Osteocyte (in vitro differentiated cells): Measurements from ENCODE around the gene C14orf180. TPM values are rescaled to one million over a fixed set of nuclear protein-coding genes. Genes with fewer than 3 reads are reported as not detected.

ENCODE experiments used
- DNase-seq: peaks from one replicate; pipeline ENCODE4 v3.0.0; 2021; ENCODE audit warnings: mixed read lengths; ENCODE audit not compliant: unreplicated experiment; ENCODE audit errors: extremely low spot score
- H3K27ac Mint-ChIP-seq: one replicate; pipeline ENCODE4 v1.8.0; 2021; ENCODE audit warnings: mild to moderate bottlenecking, mixed read lengths; ENCODE audit not compliant: unreplicated experiment
- H3K27me3 Mint-ChIP-seq: one replicate; pipeline ENCODE4 v1.8.0; 2021; ENCODE audit warnings: mixed read lengths; ENCODE audit not compliant: unreplicated experiment
- H3K36me3 Mint-ChIP-seq: one replicate; pipeline ENCODE4 v1.8.0; 2021; ENCODE audit warnings: mixed read lengths; ENCODE audit not compliant: unreplicated experiment
- H3K4me1 Mint-ChIP-seq: one replicate; pipeline ENCODE4 v1.8.0; 2021; ENCODE audit warnings: mixed read lengths; ENCODE audit not compliant: unreplicated experiment
- H3K4me3 Mint-ChIP-seq: one replicate; pipeline ENCODE4 v1.8.0; 2021; ENCODE audit warnings: mild to moderate bottlenecking, moderate library complexity, mixed read lengths; ENCODE audit not compliant: unreplicated experiment
- H3K9me3 Mint-ChIP-seq: one replicate; pipeline ENCODE4 v1.8.0; 2021; ENCODE audit warnings: mixed read lengths; ENCODE audit not compliant: unreplicated experiment
- total RNA-seq: library from RNA; stranded (reverse); gene quantifications from 2 replicates; pipeline ENCODE4 v1.2.1, GENCODE V29; 2021
- TF ChIP-seq, protein P1 (sequence below): fragments of 200-600 bp; sonication (generic); IDR thresholded peaks from 2 replicates; pipeline ENCODE4 v1.5.0; 2021; ENCODE audit warnings: antibody characterized with exemption, mild to moderate bottlenecking, moderate library complexity

Gene C14orf180
- total RNA-seq, 1 donor from 2014 or later: not detected

DNA sequence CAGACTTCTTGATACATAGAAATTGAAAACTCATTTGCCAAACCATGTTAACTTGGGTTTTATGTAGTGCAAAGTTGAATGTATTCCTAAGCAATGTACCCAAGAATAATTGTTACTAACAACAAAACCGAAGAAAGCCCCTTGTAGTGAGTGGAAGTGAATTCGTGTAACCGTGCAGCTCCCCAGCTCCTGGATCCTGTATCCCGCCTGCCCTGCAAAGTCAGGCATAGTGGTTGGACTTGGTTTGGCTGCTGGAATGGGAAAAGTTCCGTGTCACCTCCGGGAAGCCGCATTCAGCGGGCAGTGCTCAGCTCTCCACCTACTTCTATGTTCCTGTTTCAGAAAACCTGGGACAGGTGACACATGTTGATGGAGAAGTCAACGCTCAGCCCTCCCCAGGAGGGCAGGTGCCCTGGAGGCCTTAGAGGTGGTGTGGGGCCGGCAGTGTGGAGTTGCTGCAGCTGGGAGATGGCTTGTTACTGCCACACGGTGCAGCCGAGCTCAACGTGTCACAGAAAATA, 29.2 kb upstream of the C14orf180 start:
- Mint-ChIP-seq H3K9me3 (no peaks in the 10 kb centered on the region), H3K4me3 (no peak overlapping the region), H3K36me3 (no peaks in the 10 kb centered on the region), H3K4me1 (no peaks in the 10 kb centered on the region), H3K27me3 (no peaks in the 10 kb centered on the region), H3K27ac (no peak overlapping the region)
- TF ChIP-seq, protein P1, sequence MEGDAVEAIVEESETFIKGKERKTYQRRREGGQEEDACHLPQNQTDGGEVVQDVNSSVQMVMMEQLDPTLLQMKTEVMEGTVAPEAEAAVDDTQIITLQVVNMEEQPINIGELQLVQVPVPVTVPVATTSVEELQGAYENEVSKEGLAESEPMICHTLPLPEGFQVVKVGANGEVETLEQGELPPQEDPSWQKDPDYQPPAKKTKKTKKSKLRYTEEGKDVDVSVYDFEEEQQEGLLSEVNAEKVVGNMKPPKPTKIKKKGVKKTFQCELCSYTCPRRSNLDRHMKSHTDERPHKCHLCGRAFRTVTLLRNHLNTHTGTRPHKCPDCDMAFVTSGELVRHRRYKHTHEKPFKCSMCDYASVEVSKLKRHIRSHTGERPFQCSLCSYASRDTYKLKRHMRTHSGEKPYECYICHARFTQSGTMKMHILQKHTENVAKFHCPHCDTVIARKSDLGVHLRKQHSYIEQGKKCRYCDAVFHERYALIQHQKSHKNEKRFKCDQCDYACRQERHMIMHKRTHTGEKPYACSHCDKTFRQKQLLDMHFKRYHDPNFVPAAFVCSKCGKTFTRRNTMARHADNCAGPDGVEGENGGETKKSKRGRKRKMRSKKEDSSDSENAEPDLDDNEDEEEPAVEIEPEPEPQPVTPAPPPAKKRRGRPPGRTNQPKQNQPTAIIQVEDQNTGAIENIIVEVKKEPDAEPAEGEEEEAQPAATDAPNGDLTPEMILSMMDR: no peak
- DNase-seq: peak; percentile 70

DNA sequence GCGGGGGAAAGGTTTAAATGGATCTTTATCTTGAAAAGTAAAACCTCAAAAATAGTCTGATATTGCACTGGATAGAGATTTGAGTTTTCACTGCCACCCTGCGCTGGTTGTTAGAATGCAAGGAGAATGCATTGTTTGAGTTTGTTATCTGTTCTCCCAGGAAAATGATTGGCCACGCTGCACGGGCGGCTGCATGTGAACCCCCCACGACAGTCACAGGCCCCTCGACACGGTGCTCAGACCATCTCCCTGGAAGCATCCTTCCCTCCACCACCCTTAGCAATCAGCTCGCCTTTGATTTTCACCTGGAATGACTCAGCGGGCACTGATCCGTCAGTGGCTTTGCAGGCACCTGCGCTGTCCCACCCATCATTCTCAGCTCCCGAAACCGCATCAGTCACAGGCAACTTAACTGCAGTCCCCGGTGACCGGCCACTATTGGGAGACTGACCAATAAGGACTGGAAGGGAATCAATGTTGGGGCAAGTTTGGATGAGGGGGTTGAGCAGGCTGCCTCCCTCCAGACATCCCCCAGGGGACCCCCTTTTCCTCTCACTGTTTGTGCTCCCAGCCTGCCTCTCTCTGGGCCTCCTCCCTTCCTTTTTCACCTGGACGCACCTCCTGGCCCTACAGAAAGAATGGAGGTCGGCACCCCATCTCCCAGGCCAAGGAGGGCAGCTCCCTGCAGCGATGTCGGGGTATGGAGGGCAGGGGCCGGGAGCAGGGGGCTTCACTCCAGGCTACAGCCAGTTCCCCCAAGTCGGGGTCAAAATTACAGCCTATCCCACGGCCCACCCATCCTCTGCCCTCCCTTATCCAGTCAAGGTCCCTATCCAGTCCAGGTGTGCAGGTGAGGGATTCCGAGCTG, 28.5 kb upstream of the C14orf180 start:
- TF ChIP-seq, protein P1: no peak
- Mint-ChIP-seq H3K27me3 (no peaks in the 10 kb centered on the region), H3K4me3 (no peak overlapping the region), H3K4me1 (no peaks in the 10 kb centered on the region), H3K9me3 (no peaks in the 10 kb centered on the region), H3K27ac (no peak overlapping the region), H3K36me3 (no peaks in the 10 kb centered on the region)
- no peak for DNase-seq

DNA sequence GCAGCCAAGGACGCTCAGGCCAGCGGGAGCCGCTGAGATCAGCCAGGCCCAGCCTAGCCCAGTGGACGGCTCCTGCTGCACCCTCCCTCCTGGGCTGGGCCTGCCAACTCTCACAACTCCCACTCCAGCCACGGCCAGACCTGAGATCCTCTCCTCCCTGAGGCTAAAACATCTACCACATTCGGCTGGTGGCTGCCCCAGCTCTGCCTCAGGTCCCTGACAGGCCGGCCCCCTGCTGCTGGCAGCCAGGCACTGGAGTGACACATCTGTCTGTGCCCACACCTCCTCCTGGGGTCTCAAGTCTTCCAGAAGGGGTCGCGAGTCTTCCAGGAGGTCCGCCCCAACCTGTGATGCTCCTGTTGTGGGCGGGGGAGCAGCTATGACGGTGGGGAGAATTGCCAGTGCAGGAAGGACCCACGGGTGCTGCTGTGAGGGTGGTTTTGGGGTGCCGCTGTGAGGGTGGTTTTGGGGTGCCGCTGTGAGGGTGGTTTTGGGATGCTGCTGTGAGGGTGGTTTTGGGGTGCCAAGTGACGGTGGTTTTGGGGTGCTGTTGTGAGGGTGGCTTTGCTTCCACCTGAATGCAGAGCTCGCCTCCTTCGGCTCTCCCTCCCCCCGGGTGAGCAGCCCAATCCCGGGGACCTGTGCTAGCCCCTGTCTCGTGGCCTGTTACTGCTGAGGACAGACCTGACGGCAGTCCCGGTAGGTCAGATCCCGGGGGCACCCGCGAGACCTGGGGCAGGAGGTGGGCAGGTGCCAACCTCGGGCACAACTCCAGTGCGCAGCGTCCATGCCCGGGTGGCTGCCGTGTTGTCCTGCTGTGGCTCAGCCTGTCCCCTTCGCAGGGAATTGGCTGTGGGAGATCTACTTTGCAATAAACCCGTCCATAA, 27.5 kb upstream of the C14orf180 start:
- DNase-seq: no peak
- no peak overlapping the region for H3K4me3 Mint-ChIP-seq
- H3K27me3 Mint-ChIP-seq: no peaks in the 10 kb centered on the region
- TF ChIP-seq, protein P1: no peak
- no peaks in the 10 kb centered on the region for H3K36me3 Mint-ChIP-seq
- no peak overlapping the region for H3K27ac Mint-ChIP-seq
- no peaks in the 10 kb centered on the region for H3K4me1 Mint-ChIP-seq
- H3K9me3 Mint-ChIP-seq: no peaks in the 10 kb centered on the region

DNA sequence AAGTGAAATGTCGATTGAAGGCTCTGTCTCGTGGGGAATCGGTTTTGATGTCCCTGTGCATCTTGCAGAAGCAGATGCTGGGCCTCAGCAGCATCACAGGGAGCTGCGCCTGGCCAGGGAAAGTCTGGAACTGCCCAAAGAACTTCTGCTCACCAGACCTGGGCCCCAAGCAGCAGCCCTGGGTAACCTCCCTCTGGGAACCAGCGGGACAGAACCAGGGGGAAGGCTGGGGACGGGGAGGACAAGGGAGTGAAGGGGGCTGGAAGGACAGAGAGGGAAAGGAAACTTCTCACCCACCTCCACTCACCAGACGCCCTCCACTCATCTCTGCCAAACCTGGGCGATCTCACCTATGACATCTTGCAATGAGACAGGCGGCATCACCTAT, 26.8 kb upstream of the C14orf180 start:
- TF ChIP-seq, protein P1: no peak
- Mint-ChIP-seq H3K4me3 (no peak overlapping the region), H3K4me1 (no peaks in the 10 kb centered on the region), H3K36me3 (no peaks in the 10 kb centered on the region), H3K27me3 (no peaks in the 10 kb centered on the region), H3K27ac (no peak overlapping the region), H3K9me3 (no peaks in the 10 kb centered on the region)
- no peak for DNase-seq
